Esophagus squamous epithelium (tissue), 4 donors: ENCODE measurements around the gene CHST11.

Experiments
- POLR2A ChIP-seq, 4 donors: fragments of 450-650 bp; IDR thresholded peaks; one replicate each; pipeline ENCODE4 v1.6.1; 2017; ENCODE audit warnings: antibody characterized with exemption in 4 of 4, mild to moderate bottlenecking in 4 of 4, moderate library complexity in 3 of 4
- TF ChIP-seq, protein P1 (sequence below), 6 experiments: fragments of 450-650 bp in 4 of 6; fragments of 200-600 bp in 2 of 6; sonication (generic) in 2 of 6; IDR thresholded peaks; one replicate each; pipeline ENCODE4 v1.5.1; 2016 to 2019; ENCODE audit warnings: antibody characterized with exemption in 6 of 6, mild to moderate bottlenecking in 4 of 6, moderate library complexity in 4 of 6

GRCh38 chr12:104692557-104693218 is 235.9 kb downstream of the CHST11 start:
- TF ChIP-seq POLR2A (IDR thresholded peaks at IDR 0.05) = no peak
- TF ChIP-seq, protein P1, sequence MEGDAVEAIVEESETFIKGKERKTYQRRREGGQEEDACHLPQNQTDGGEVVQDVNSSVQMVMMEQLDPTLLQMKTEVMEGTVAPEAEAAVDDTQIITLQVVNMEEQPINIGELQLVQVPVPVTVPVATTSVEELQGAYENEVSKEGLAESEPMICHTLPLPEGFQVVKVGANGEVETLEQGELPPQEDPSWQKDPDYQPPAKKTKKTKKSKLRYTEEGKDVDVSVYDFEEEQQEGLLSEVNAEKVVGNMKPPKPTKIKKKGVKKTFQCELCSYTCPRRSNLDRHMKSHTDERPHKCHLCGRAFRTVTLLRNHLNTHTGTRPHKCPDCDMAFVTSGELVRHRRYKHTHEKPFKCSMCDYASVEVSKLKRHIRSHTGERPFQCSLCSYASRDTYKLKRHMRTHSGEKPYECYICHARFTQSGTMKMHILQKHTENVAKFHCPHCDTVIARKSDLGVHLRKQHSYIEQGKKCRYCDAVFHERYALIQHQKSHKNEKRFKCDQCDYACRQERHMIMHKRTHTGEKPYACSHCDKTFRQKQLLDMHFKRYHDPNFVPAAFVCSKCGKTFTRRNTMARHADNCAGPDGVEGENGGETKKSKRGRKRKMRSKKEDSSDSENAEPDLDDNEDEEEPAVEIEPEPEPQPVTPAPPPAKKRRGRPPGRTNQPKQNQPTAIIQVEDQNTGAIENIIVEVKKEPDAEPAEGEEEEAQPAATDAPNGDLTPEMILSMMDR (IDR thresholded peaks at IDR 0.05) = no peak
